GM12878 (cell line): ENCODE data around the gene MYO1D. TPM values are rescaled to one million over a fixed set of nuclear protein-coding genes. Genes with fewer than 3 reads are reported as not detected.

Experiments
- ATAC-seq: fragments of 200-7000 bp; cut with Tn5 transposase; 3 replicates; pipeline ENCODE4 v1.9.1; 2020; ENCODE audit warnings: mild to moderate bottlenecking, moderate library complexity
- BruUV-seq: library from RNA; stranded (reverse); fragments of 400-500 nt; replicated peaks from 2 replicates; lab custom pipeline; 2021; lab: Mats Ljungman, UMichigan
- CTCF ChIA-PET: fragments of 300-600 bp; sonication (Branson Sonifier 250); formaldehyde crosslinking; extraction: SDS; loops from one replicate; lab custom pipeline; 2021; ENCODE audit warnings: inconsistent platforms; lab: Yijun Ruan, JAX
- POLR2A ChIA-PET: fragments of 350-600 bp; formaldehyde crosslinking; extraction: SDS; loops from one replicate; lab custom pipeline; 2021; ENCODE audit warnings: inconsistent platforms; lab: Charles Lee
- RAD21 ChIA-PET: fragments of 300-600 bp; sonication (Branson Sonifier 250); formaldehyde crosslinking; loops from one replicate; lab custom pipeline; 2023; ENCODE audit warnings: antibody characterized with exemption; ENCODE audit not compliant: unreplicated experiment; lab: Charles Lee
- SMC1A ChIA-PET: fragments of 300-600 bp; sonication (Branson Sonifier 250); formaldehyde crosslinking; loops from one replicate; lab custom pipeline; 2023; ENCODE audit not compliant: unreplicated experiment, uncharacterized antibody; lab: Charles Lee
- DNase-seq: peaks from one replicate; pipeline ENCODE4 v3.0.0-alpha.2; 2011; ENCODE audit warnings: low read depth, low spot score
- FAIRE-seq: peaks from 3 replicates; lab custom pipeline; 2011; peaks lifted over from hg19 to GRCh38; lab: Jason Lieb, UNC
- H2AFZ ChIP-seq: 2 replicates; pipeline ENCODE4 v1.6.0; 2011; ENCODE audit warnings: low read depth, low read length, control low read depth; ENCODE audit not compliant: control insufficient read depth
- H3K27ac ChIP-seq: 2 replicates; pipeline ENCODE4 v1.5.1; 2011; ENCODE audit warnings: control low read depth; ENCODE audit not compliant: control insufficient read depth, insufficient read depth
- H3K27me3 ChIP-seq, 2 experiments: replicated peaks in 1 of 2; 2 replicates each; pipeline versions ENCODE4 v1.6.0 to v1.6.1; 2011; ENCODE audit warnings: low read length in 1 of 2; ENCODE audit not compliant: control insufficient read depth in 2 of 2, insufficient read depth in 2 of 2
- H3K36me3 ChIP-seq, 2 experiments: 2 replicates each; pipeline ENCODE4 v1.5.1; 2011; ENCODE audit warnings: low read length in 1 of 2; ENCODE audit not compliant: control insufficient read depth in 2 of 2, insufficient read depth in 2 of 2
- H3K4me1 ChIP-seq: 2 replicates; pipeline ENCODE4 v1.6.1; 2011; ENCODE audit warnings: mild to moderate bottlenecking, low read length, moderate library complexity, mixed read lengths; ENCODE audit not compliant: control insufficient read depth, insufficient read depth
- H3K4me2 ChIP-seq: 2 replicates; pipeline ENCODE4 v1.6.0; 2011; ENCODE audit warnings: control low read depth; ENCODE audit not compliant: control insufficient read depth, insufficient read depth
- H3K4me3 ChIP-seq: fragments of 200-600 bp; sonication (generic); 2 replicates; pipeline ENCODE4 v1.5.1; 2016
- H3K79me2 ChIP-seq: 2 replicates; pipeline ENCODE4 v1.6.0; 2011; ENCODE audit warnings: low read length; ENCODE audit not compliant: control insufficient read depth, insufficient read depth
- H3K9ac ChIP-seq: 2 replicates; pipeline ENCODE4 v1.8.0; 2011; ENCODE audit warnings: low read length, control low read depth, mixed read lengths; ENCODE audit not compliant: control insufficient read depth, insufficient read depth
- H3K9me3 ChIP-seq: replicated peaks from 3 replicates; pipeline ENCODE4 v1.5.1; 2011; ENCODE audit warnings: mild to moderate bottlenecking, low read length; ENCODE audit not compliant: control insufficient read depth, insufficient read depth
- H4K20me1 ChIP-seq: 2 replicates; pipeline ENCODE4 v1.6.0; 2011; ENCODE audit not compliant: control insufficient read depth, insufficient read depth
- CTCF ChIP-seq, 3 experiments: IDR thresholded peaks in 2 of 3; conservative IDR thresholded peaks in 1 of 3; 2 replicates each; pipeline ENCODE4 v1.5.1; 2011; ENCODE audit warnings: low read depth in 3 of 3, low read length in 3 of 3, mild to moderate bottlenecking in 3 of 3, control low read depth in 2 of 3, moderate library complexity in 2 of 3, inconsistent platforms in 1 of 3, mixed read lengths in 1 of 3; ENCODE audit not compliant: control insufficient read depth in 2 of 3, insufficient read depth in 1 of 3; ENCODE audit errors: extremely low read depth in 1 of 3
- E2F4 ChIP-seq: IDR thresholded peaks from 2 replicates; pipeline ENCODE4 v1.6.1; 2012; ENCODE audit warnings: low read depth, low read length, improper control_type of control experiment
- FOXK2 ChIP-seq: fragments of 450-650 bp; IDR thresholded peaks from 2 replicates; pipeline ENCODE4 v1.6.1; 2017; ENCODE audit warnings: mild to moderate bottlenecking, moderate library complexity
- GATAD2B ChIP-seq: fragments of 450-650 bp; conservative IDR thresholded peaks from 2 replicates; pipeline ENCODE4 v1.6.1; 2017; ENCODE audit warnings: low read depth, mild to moderate bottlenecking, moderate library complexity
- HDGF ChIP-seq: fragments of 450-650 bp; IDR thresholded peaks from 2 replicates; pipeline ENCODE4 v1.6.1; 2016; ENCODE audit warnings: antibody characterized with exemption
- IKZF1 ChIP-seq: fragments of 450-650 bp; conservative IDR thresholded peaks from 2 replicates; pipeline ENCODE4 v1.6.1; 2017; ENCODE audit warnings: antibody characterized with exemption, mild to moderate bottlenecking
- IKZF2 ChIP-seq, 2 experiments: fragments of 450-650 bp; IDR thresholded peaks; 2 replicates each; pipeline ENCODE4 v1.6.1; 2017; ENCODE audit warnings: mild to moderate bottlenecking in 2 of 2, moderate library complexity in 2 of 2
- NRF1 ChIP-seq: conservative IDR thresholded peaks from 2 replicates; pipeline ENCODE4 v1.6.1; 2011; ENCODE audit warnings: mild to moderate bottlenecking, low read depth, low read length, improper control_type of control experiment
- PKNOX1 ChIP-seq: fragments of 450-650 bp; IDR thresholded peaks from 2 replicates; pipeline ENCODE4 v1.6.1; 2016; ENCODE audit warnings: mild to moderate bottlenecking
- RAD21 ChIP-seq: IDR thresholded peaks from 2 replicates; pipeline ENCODE4 v1.6.1; 2011; ENCODE audit warnings: mild to moderate bottlenecking, low read depth, low read length, moderate library complexity; ENCODE audit not compliant: insufficient read depth
- RB1 ChIP-seq: fragments of 450-650 bp; formaldehyde crosslinking; IDR thresholded peaks from 2 replicates; pipeline ENCODE4 v1.6.1; 2017; ENCODE audit warnings: mild to moderate bottlenecking, borderline replicate concordance
- SMARCA5 ChIP-seq: fragments of 450-650 bp; IDR thresholded peaks from 2 replicates; pipeline ENCODE4 v1.6.1; 2017; ENCODE audit warnings: mild to moderate bottlenecking
- YBX1 ChIP-seq: fragments of 450-650 bp; IDR thresholded peaks from 2 replicates; pipeline ENCODE4 v1.6.1; 2016; ENCODE audit warnings: antibody characterized with exemption
- ZNF217 ChIP-seq: fragments of 450-650 bp; IDR thresholded peaks from 2 replicates; pipeline ENCODE4 v1.6.1; 2017; ENCODE audit warnings: antibody characterized with exemption, mild to moderate bottlenecking
- WGBS: methylation state at CpG from one replicate; pipeline ENCODE4 v1.1.6; 2016; ENCODE audit warnings: low lambda C conversion rate; ENCODE audit not compliant: insufficient replicate concordance, insufficient coverage; ENCODE audit errors: missing lambda C conversion rate; 5-methylcytosine and 5-hydroxymethylcytosine counted together
- in situ Hi-C: fragments of 300-500 bp; cut with MboI; formaldehyde crosslinking; loops from 9 replicates; pipeline ENCODE4 v1.14.3; 2018; ENCODE audit warnings: mixed read lengths
- intact Hi-C: fragments of 100-400 bp; cut with micrococcal nuclease; formaldehyde crosslinking; loops from one replicate; pipeline ENCODE4 v1.14.2; 2022; ENCODE audit not compliant: unreplicated experiment
- polyA plus RNA-seq, 11 experiments: library from polyadenylated mRNA; depleted of rRNA in 4 of 11; unstranded in 6 of 11; stranded (reverse) in 5 of 11; fragments of >200 nt; fragmentation: Nextera tagmentation in 4 of 11; fragmentation: Illumina TruSeq in 1 of 11; extraction: Ambion mirVana in 4 of 11; extraction: Trizol in 1 of 11; gene quantifications; 1 replicate in 1 of 11; 2 replicates in 10 of 11; pipeline versions ENCODE4 v1.2.1 to v1.2.3, GENCODE V29; 2011 to 2016; ENCODE audit warnings: inconsistent platforms in 2 of 11, missing spikeins in 2 of 11, low read depth in 1 of 11
- total RNA-seq, 4 experiments: library from RNA; depleted of rRNA in 3 of 4; stranded (reverse); fragments of >200 nt in 3 of 4; fragmentation: Illumina TruSeq in 1 of 4; extraction: Trizol in 1 of 4; gene quantifications; 2 replicates each; pipeline versions ENCODE4 v1.2.1 to v1.2.3, GENCODE V29; 2013 to 2021

Gene MYO1D
- total and polyA plus RNA-seq, 10 of the 15 experiments (the other 5 are each of a cell fraction or from before 2014, with no cell fraction given) = 1.8 to 37.7 (median 25.4) TPM

- Histone ChIP-seq H3K27ac (no peak overlapping the region), H3K4me2 (no peak overlapping the region), H3K9me3 (no peaks in the 10 kb centered on the region), H3K4me3 (no peak overlapping the region), H3K4me1 (no peaks in the 10 kb centered on the region), H3K36me3 (no peaks in the 10 kb centered on the region), H2AFZ (no peak overlapping the region), H3K79me2 (no peaks in the 10 kb centered on the region), H3K27me3 (no peaks in the 10 kb centered on the region), H3K9ac (no peak overlapping the region), H4K20me1 (no peaks in the 10 kb centered on the region)
- FAIRE-seq (no peak), ATAC-seq (no peak), DNase-seq (no peak)
- RAD21 ChIA-PET = no interaction called here
- no peak for TF ChIP-seq IKZF1
- TF ChIP-seq RAD21 = no peak
- no peak for TF ChIP-seq ZNF217
- TF ChIP-seq IKZF2 (IDR thresholded peaks at IDR 0.05) = no peak
- TF ChIP-seq HDGF = no peak
- SMC1A ChIA-PET = no interaction called here
- intact Hi-C loops (no loop called here), in situ Hi-C loops (no loop called here)
- no TSS peak for BruUV-seq
- CTCF ChIA-PET = no interaction called here
- POLR2A ChIA-PET = no interaction called here
- WGBS = 58% methylated on average over 3 of the region's 3 CpGs
Observed at GRCh38 chr17:32634167-32634566, 242.8 kb downstream of the MYO1D start.

- Histone ChIP-seq H3K9me3 (no peaks in the 10 kb centered on the region), H3K4me1 (no peaks in the 10 kb centered on the region), H3K4me2 (no peak overlapping the region), H4K20me1 (no peaks in the 10 kb centered on the region), H3K9ac (no peak overlapping the region), H3K27ac (no peak overlapping the region), H2AFZ (no peak overlapping the region), H3K27me3 (no peaks in the 10 kb centered on the region), H3K4me3 (no peak overlapping the region), H3K36me3 (no peaks in the 10 kb centered on the region), H3K79me2 (no peaks in the 10 kb centered on the region)
- SMC1A ChIA-PET = interaction anchor here (1.3 kb wide), 1 partner anchor 23 kb away, joined by 7 read pairs; no protein-coding TSS in a partner anchor
- DNase-seq = no peak
- no peak for ATAC-seq
- in situ Hi-C loops (no loop called here), intact Hi-C loops (no loop called here)
- FAIRE-seq = no peak
- POLR2A ChIA-PET = no interaction called here
- CTCF ChIA-PET = interaction anchor here (1.4 to 1.8 kb wide), 2 partner anchors 27 to 148 kb away, joined by 3 to 6 read pairs; no protein-coding TSS in a partner anchor
- BruUV-seq = no TSS peak
- 80% methylated on average over 6 of the region's 6 CpGs for WGBS
- RAD21 ChIA-PET = interaction anchor here (1.5 kb wide), 1 partner anchor 148 kb away, joined by 4 read pairs; no protein-coding TSS in a partner anchor
- TF ChIP-seq E2F4 (no peak), PKNOX1 (no peak), YBX1 (no peak), NRF1 (no peak), GATAD2B (no peak), RB1 (no peak), CTCF (IDR thresholded peaks at IDR 0.05 in 2 of 3, conservative IDR thresholded peaks at IDR 0.05 in 1 of 3; ENCODE audit: control insufficient read depth in 2 of 3, extremely low read depth in 1 of 3, insufficient read depth in 1 of 3, low read depth in 3 of 3, low read length in 3 of 3) (no peak), SMARCA5 (no peak), ZNF217 (no peak), FOXK2 (no peak)
Observed at GRCh38 chr17:32631341-32632096, 245.4 kb downstream of the MYO1D start.
